GM21390 (cell line): ENCODE measurements around the gene CDK5RAP3.
"Not testable (repeated sequence)": the region's sequence is repeated elsewhere in the genome, so short reads cannot be mapped to it uniquely, and the experiment has no call there.

ENCODE experiments used
- ATAC-seq: cut with Tn5 transposase; IDR thresholded peaks from one replicate; pipeline ENCODE4 v1.9.1; 2021; ENCODE audit not compliant: unreplicated experiment

The CDK5RAP3 gene

GRCh38 chr17:47996201-47996600 lies 25.3 kb downstream of the CDK5RAP3 start:
- no peak for ATAC-seq

GRCh38 chr17:47997586-47997985 lies 26.7 kb downstream of the CDK5RAP3 start:
- ATAC-seq, result no peak

- no peak for ATAC-seq
These were observed 27.1 kb downstream of the CDK5RAP3 start for GRCh38 chr17:47998044-47998443.

- ATAC-seq, result no peak
These were observed 28.7 kb downstream of the CDK5RAP3 start for GRCh38 chr17:47999582-47999981.

GRCh38 chr17:48001197-48001596 lies 30.3 kb downstream of the CDK5RAP3 start:
- ATAC-seq, result no peak

GRCh38 chr17:48001657-48002056 lies 30.7 kb downstream of the CDK5RAP3 start:
- ATAC-seq, result not testable (repeated sequence)

GRCh38 chr17:48002266-48002915 lies 31.5 kb downstream of the CDK5RAP3 start:
- no peak for ATAC-seq

- no peak for ATAC-seq
These were observed 32.1 kb downstream of the CDK5RAP3 start for GRCh38 chr17:48002916-48003416.

GRCh38 chr17:48003417-48004151 lies 32.7 kb downstream of the CDK5RAP3 start:
- ATAC-seq, result no peak

- ATAC-seq, result no peak
These were observed 34.1 kb downstream of the CDK5RAP3 start for GRCh38 chr17:48004983-48005382.

GRCh38 chr17:48006936-48007709 lies 36.2 kb downstream of the CDK5RAP3 start:
- no peak for ATAC-seq

GRCh38 chr17:48010193-48010592 lies 39.3 kb downstream of the CDK5RAP3 start:
- ATAC-seq, result no peak

- no peak for ATAC-seq
These were observed 40.7 kb downstream of the CDK5RAP3 start for GRCh38 chr17:48011405-48012150.

- ATAC-seq, result no peak
These were observed 41.2 kb downstream of the CDK5RAP3 start for GRCh38 chr17:48012151-48012520.

- ATAC-seq, result no peak
These were observed 41.7 kb downstream of the CDK5RAP3 start for GRCh38 chr17:48012654-48013053.

- no peak for ATAC-seq
These were observed 43.1 kb downstream of the CDK5RAP3 start for GRCh38 chr17:48013876-48014594.

- ATAC-seq, result no peak
These were observed 43.7 kb downstream of the CDK5RAP3 start for GRCh38 chr17:48014595-48015111.

GRCh38 chr17:48016112-48016511 lies 45.2 kb downstream of the CDK5RAP3 start:
- ATAC-seq, result no peak

- ATAC-seq, result not testable (repeated sequence)
These were observed 46.9 kb downstream of the CDK5RAP3 start for GRCh38 chr17:48017817-48018158.

- no peak for ATAC-seq
These were observed 51.0 kb downstream of the CDK5RAP3 start for GRCh38 chr17:48021934-48022333.
